LoVo (cell line): ENCODE measurements around the gene TEX44.
A peak's percentile ranks its signal among the peaks of the same experiment; 100 is the strongest.
"Not testable (repeated sequence)": the region's sequence is repeated elsewhere in the genome, so short reads cannot be mapped to it uniquely, and the experiment has no call there.

Source experiments
- DNase-seq: peaks from one replicate; pipeline ENCODE4 v3.0.0-alpha.2; 2016; ENCODE audit warnings: low spot score

Gene TEX44

GRCh38 chr2:231571661-231572191 lies 20.9 kb upstream of the TEX44 start:
- no peak for DNase-seq

- no peak for DNase-seq
Measured at GRCh38 chr2:231573096-231573495, 19.6 kb upstream of the TEX44 start.

GRCh38 chr2:231573698-231574421 lies 18.8 kb upstream of the TEX44 start:
- DNase-seq, result no peak

- no peak for DNase-seq
Measured at GRCh38 chr2:231575612-231576256, 16.9 kb upstream of the TEX44 start.

- no peak for DNase-seq
Measured at GRCh38 chr2:231576465-231576864, 16.2 kb upstream of the TEX44 start.

- not testable (repeated sequence) for DNase-seq
Measured at GRCh38 chr2:231578655-231579054, 14.0 kb upstream of the TEX44 start.

GRCh38 chr2:231579560-231579959 lies 13.1 kb upstream of the TEX44 start:
- DNase-seq, result no peak

GRCh38 chr2:231581328-231581727 lies 11.3 kb upstream of the TEX44 start:
- no peak for DNase-seq

GRCh38 chr2:231583982-231584381 lies 8.7 kb upstream of the TEX44 start:
- no peak for DNase-seq

GRCh38 chr2:231587744-231588143 lies 4.9 kb upstream of the TEX44 start:
- not testable (repeated sequence) for DNase-seq

GRCh38 chr2:231589656-231590055 lies 3.0 kb upstream of the TEX44 start:
- no peak for DNase-seq

GRCh38 chr2:231590614-231591013 lies 2.0 kb upstream of the TEX44 start:
- DNase-seq, result no peak

- no peak for DNase-seq
Measured at GRCh38 chr2:231593666-231594065, 1.0 kb downstream of the TEX44 start.

- DNase-seq, result no peak
Measured at GRCh38 chr2:231597014-231597611, 4.4 kb downstream of the TEX44 start.

- no peak for DNase-seq
Measured at GRCh38 chr2:231597627-231598026, 5.0 kb downstream of the TEX44 start.

GRCh38 chr2:231600619-231601355 lies 8.1 kb downstream of the TEX44 start:
- no peak for DNase-seq

- DNase-seq, result peak; percentile 73
Measured at GRCh38 chr2:231601356-231602229, 8.9 kb downstream of the TEX44 start.

GRCh38 chr2:231602859-231603467 lies 10.3 kb downstream of the TEX44 start:
- DNase-seq, result no peak

GRCh38 chr2:231604101-231604684 lies 11.5 kb downstream of the TEX44 start:
- DNase-seq, result no peak
